Globus pallidus (tissue), 1 donor: ENCODE measurements around the gene SMAD6.
"Not testable (repeated sequence)": the region's sequence is repeated elsewhere in the genome, so short reads cannot be mapped to it uniquely, and the experiment has no call there.

Source experiments
- DNase-seq: peaks from one replicate; pipeline ENCODE4 v3.0.0-alpha.2; 2015; ENCODE audit warnings: low spot score

Gene SMAD6

GRCh38 chr15:66743204-66743603 lies 41.2 kb downstream of the SMAD6 start:
- DNase-seq = no peak

DNA sequence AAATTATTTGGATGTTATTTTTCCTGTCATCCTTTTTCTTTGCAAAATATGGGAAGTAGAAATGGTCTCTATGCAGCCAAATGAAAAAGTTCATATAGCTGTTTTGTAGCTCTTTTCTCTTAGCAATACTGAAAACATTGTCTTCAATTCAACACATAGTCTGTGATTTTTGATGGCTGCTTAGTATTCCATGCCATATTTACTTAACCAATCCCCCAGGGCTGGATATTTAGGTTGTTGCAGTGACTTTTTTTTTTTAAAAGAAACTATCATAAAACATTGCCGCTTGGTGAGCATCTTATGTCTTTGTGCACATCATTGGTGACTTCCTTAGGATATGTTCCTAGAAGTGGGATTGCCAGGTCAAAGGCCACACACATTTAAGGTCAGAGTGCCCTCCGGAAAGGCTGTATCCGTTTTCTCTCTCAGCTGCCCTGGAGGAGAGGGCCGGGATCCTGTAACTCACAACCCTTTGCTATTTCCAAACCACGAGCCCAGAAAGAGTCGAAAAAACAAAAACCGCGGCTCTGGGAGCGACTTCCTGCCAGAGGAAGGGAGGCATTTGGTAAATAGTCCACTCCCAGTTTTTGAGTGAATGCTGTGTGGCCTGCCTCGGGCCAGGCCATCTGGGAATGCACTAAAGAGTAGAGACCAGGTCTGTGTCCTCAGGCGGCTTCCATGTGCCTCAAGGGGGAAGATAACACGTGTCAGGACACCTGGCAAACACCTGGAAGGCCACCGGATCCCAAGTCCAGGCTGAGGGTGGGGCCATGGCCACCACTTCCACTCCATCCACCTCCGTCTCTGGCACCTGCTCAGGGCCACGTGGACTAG lies 41.9 kb downstream of the SMAD6 start:
- no peak for DNase-seq

GRCh38 chr15:66744610-66745279 lies 42.7 kb downstream of the SMAD6 start:
- no peak for DNase-seq

GRCh38 chr15:66745530-66746230 lies 43.6 kb downstream of the SMAD6 start:
- DNase-seq = no peak

DNA sequence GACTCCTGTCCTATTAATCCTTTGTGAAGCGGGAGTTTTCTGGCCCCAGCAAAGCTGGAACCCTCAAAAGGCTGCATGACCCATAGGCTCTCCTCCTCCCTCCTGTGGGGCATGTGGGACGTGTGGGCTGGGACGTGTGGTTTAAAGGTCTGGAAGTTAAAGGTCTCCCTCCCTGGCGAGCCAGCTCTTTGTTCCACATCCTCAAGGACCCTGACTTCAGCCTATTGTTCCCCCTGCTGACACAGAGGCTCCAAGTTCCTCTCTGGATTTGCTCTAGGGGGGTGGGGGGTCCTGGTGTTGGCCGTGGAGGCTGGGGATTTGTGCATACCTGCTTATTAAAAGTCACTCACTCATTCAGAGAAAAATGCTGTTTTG lies 44.2 kb downstream of the SMAD6 start:
- no peak for DNase-seq

GRCh38 chr15:66747223-66747622 lies 45.2 kb downstream of the SMAD6 start:
- DNase-seq = no peak

DNA sequence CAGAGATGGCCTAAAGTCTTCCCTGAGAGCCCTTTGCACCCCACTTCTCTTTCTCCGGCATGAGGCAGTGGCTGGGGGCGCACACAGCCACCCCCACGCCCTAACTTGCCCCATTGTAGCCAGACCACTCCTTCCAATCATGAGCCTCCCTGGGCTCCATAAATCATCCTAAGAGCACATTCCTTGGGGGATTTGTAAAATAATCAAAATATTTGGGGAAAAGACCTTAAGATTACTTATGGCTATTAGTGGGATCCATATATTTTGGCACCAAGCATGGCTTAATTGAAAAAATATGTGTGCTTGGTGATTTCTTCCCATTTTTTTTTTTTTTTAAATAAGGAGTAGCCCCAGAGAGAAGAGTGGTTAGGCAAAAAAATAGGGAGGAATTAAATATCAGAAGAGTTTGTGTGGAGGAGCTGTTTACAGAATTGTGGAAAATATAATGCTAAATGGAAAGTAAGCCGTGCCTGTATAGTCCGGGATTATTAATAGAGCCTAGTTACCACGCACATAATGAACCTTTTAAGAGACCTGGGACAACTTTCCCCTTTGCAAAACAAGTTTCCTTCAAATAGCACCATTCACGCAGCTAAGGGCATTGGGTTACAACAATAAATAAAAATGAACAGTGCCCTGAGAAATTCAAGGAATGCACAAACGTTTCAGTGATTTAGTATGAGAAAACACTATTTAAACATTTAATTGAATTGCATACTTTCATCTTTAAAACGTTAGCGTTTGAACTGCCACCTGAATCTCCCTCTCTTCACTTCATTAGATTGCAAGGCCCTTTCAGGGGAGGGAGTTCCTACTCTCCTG lies 46.1 kb downstream of the SMAD6 start:
- no peak for DNase-seq

GRCh38 chr15:66748708-66749035 lies 46.6 kb downstream of the SMAD6 start:
- no peak for DNase-seq

GRCh38 chr15:66749841-66750575 lies 48.0 kb downstream of the SMAD6 start:
- DNase-seq = no peak

DNA sequence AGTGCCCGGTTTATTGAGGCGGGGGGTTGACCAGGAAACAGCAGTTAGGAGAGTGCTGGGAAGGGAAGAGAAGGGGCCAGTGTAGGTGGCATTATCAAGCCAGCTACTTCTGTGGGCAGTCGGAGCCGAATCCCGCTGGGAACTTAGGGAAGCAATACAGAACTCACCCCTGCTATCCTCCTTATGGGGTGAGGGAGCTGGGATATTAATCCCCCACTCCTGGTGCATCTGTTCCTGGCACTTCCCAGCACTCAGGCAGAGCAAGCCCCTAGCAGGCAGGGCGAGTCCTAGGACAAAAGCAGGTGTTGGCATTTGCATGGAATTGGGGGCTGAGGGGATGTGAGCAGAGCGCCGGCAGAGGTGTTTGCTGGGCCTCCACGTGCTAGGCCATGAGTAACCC lies 48.6 kb downstream of the SMAD6 start:
- no peak for DNase-seq

GRCh38 chr15:66751579-66751978 lies 49.5 kb downstream of the SMAD6 start:
- no peak for DNase-seq

DNA sequence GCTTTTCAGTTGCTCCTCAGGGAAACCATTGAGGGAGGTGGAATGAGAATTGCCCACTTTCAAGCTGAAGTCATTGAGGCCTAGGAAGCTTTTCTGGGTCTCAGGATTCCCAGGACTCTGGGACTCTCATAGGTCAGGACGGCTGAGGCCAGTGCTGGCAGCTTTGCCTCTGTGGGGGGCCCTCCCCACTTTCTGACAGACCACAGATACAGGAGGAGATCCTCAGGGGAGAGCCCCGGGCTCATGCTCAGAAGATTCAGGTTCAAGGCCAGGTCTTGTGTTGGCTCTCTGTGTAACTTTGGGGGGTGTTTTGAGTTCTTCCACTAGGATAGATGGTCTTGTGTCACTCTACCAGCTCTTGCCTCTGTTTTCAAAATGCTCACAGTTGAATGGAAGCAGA lies 50.0 kb downstream of the SMAD6 start:
- no peak for DNase-seq

GRCh38 chr15:66753687-66754377 lies 51.8 kb downstream of the SMAD6 start:
- DNase-seq = no peak

- no peak for DNase-seq
These were observed 52.8 kb downstream of the SMAD6 start for GRCh38 chr15:66754789-66755188.

- no peak for DNase-seq
These were observed 53.4 kb downstream of the SMAD6 start for GRCh38 chr15:66755298-66756068.

DNA sequence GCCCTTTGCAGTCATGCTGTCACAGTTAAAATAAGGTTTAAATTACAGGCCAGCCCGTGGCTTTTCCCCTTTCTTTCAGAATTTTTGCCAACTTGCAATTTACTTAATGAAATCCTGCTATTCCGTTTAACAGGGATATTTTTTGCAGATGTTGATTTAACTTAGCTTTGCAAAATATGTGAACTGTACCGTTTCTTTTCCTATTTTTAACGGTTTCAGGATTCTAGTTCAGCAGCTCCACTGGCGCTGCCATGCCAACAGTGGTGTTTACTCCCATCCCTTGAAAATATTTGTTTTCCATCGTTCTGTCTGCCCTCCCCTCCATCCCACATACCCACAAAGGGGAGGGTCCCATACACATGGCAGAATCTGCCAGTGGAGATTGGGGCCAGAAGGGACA lies 54.3 kb downstream of the SMAD6 start:
- DNase-seq = no peak

GRCh38 chr15:66757030-66757429 lies 55.0 kb downstream of the SMAD6 start:
- DNase-seq = no peak

DNA sequence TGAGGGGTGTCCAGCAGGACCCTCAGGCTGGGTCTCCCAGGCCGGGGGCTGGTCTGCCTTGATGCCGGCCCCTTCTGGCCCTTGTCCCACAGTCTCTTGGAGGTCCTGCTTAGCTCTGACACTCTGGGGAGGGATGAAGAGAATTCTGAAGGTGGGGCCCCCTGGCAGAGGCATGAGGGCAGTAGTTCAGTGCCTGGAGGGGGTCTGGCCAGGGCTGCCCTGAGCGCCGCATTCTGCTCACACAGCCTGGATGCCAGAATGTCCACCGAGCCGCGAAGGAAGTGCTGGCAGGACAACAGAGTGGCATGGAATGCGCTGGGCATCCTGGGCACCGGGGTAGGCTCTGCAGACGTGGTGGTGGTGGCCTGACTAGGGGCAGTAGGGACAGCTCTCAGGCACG lies 55.5 kb downstream of the SMAD6 start:
- no peak for DNase-seq

- not testable (repeated sequence) for DNase-seq
These were observed 56.2 kb downstream of the SMAD6 start for GRCh38 chr15:66758217-66758616.

- no peak for DNase-seq
These were observed 56.8 kb downstream of the SMAD6 start for GRCh38 chr15:66758844-66759243.
